K562 (cell line): ENCODE measurements around the gene RNF181. TPM values are rescaled to one million over a fixed set of nuclear protein-coding genes. Genes with fewer than 3 reads are reported as not detected.

Source experiments
- ATAC-seq: fragments of 200-7000 bp; cut with Tn5 transposase; 3 replicates; pipeline ENCODE4 v1.9.1; 2020; ENCODE audit warnings: moderate library complexity
- BruUV-seq: library from RNA; stranded (reverse); fragments of 400-500 nt; replicated peaks from 2 replicates; lab custom pipeline; 2021; lab: Mats Ljungman, UMichigan
- CTCF ChIA-PET: fragments of 300-600 bp; formaldehyde crosslinking; extraction: SDS; loops from one replicate; lab custom pipeline; 2021; ENCODE audit warnings: low intra/inter-chr PET ratio; lab: Yijun Ruan, JAX
- POLR2A ChIA-PET: fragments of 300-600, 350-650 bp; sonication (Branson Sonifier 250); formaldehyde crosslinking; extraction: SDS; loops from one replicate; lab custom pipeline; 2021; ENCODE audit warnings: antibody characterized with exemption, inconsistent platforms; lab: Yijun Ruan, JAX
- DNase-seq, 4 experiments: peaks; one replicate each; pipeline versions ENCODE4 v3.0.0 to v3.0.0-alpha.2; 2011 to 2018; ENCODE audit warnings: low spot score in 3 of 4, mixed read lengths in 3 of 4; ENCODE audit errors: extremely low read depth in 1 of 4
- FAIRE-seq: peaks from 2 replicates; lab custom pipeline; 2011; peaks lifted over from hg19 to GRCh38; lab: Jason Lieb, UNC
- H2AFZ ChIP-seq: 2 replicates; pipeline ENCODE4 v1.6.0; 2011; ENCODE audit warnings: low read depth, low read length, control low read depth, inconsistent platforms
- H3K27ac ChIP-seq: fragments of 200-600 bp; 3 replicates; pipeline ENCODE4 v1.8.0; 2011; ENCODE audit warnings: low read depth, mild to moderate bottlenecking, control low read depth, inconsistent platforms, low read length, moderate library complexity, mixed read lengths; ENCODE audit errors: extremely low read depth
- H3K27me3 ChIP-seq, 2 experiments: fragments of 300-600 bp in 1 of 2; 2 replicates in 1 of 2; 3 replicates in 1 of 2; pipeline versions ENCODE4 v1.6.0 to v1.8.0; 2011; ENCODE audit warnings: inconsistent platforms in 2 of 2, low read length in 2 of 2, mild to moderate bottlenecking in 1 of 2, mixed read lengths in 1 of 2, moderate library complexity in 1 of 2; ENCODE audit not compliant: control insufficient read depth in 2 of 2, insufficient read depth in 2 of 2
- H3K36me3 ChIP-seq: fragments of 300-600 bp; 3 replicates; pipeline ENCODE4 v1.8.0; 2011; ENCODE audit warnings: mild to moderate bottlenecking, low read length, inconsistent platforms; ENCODE audit not compliant: control insufficient read depth, insufficient read depth
- H3K4me1 ChIP-seq, 2 experiments: fragments of 200-600 bp in 1 of 2; replicated peaks in 1 of 2; 2 replicates in 1 of 2; 3 replicates in 1 of 2; pipeline versions ENCODE4 v1.5.1 to v1.8.0; 2011; ENCODE audit warnings: inconsistent platforms in 2 of 2, low read length in 2 of 2, mild to moderate bottlenecking in 1 of 2, mixed read lengths in 1 of 2, moderate library complexity in 1 of 2; ENCODE audit not compliant: control insufficient read depth in 2 of 2, insufficient read depth in 2 of 2
- H3K4me2 ChIP-seq: 2 replicates; pipeline ENCODE4 v1.6.1; 2011; ENCODE audit warnings: low read length, control low read depth, inconsistent platforms, mixed read lengths; ENCODE audit not compliant: insufficient read depth
- H3K4me3 ChIP-seq: fragments of 200-600 bp; sonication (generic), shearing (Covaris generic); 2 replicates; pipeline ENCODE4 v1.5.1; 2016; ENCODE audit warnings: control low read depth, inconsistent platforms
- H3K79me2 ChIP-seq: fragments of 200-600 bp; 3 replicates; pipeline ENCODE4 v1.8.0; 2011; ENCODE audit warnings: low read length, inconsistent platforms; ENCODE audit not compliant: control insufficient read depth, insufficient read depth
- H3K9ac ChIP-seq, 2 experiments: 2 replicates each; pipeline versions ENCODE4 v1.6.0 to v1.6.1; 2011; ENCODE audit warnings: low read depth in 2 of 2, low read length in 2 of 2, control low read depth in 1 of 2, inconsistent platforms in 1 of 2, mild to moderate bottlenecking in 1 of 2, mixed read lengths in 1 of 2; ENCODE audit not compliant: insufficient read depth in 1 of 2
- H3K9me1 ChIP-seq: one replicate; pipeline ENCODE4 v1.6.0; 2011; ENCODE audit warnings: inconsistent platforms, mild to moderate bottlenecking, low read length, moderate library complexity; ENCODE audit not compliant: control insufficient read depth, insufficient read depth
- H3K9me3 ChIP-seq: replicated peaks from 2 replicates; pipeline ENCODE4 v1.5.1; 2011; ENCODE audit warnings: low read depth, low read length, inconsistent platforms; ENCODE audit not compliant: control insufficient read depth, insufficient read depth
- H4K20me1 ChIP-seq: replicated peaks from 2 replicates; pipeline ENCODE4 v1.6.1; 2011; ENCODE audit warnings: low read length, inconsistent platforms, mixed read lengths; ENCODE audit not compliant: control insufficient read depth, insufficient read depth
- POLR2A ChIP-seq: fragments of 450-650 bp; conservative IDR thresholded peaks from 2 replicates; pipeline ENCODE4 v1.6.1; 2016
- POLR2G ChIP-seq: fragments of 200-400 bp; formaldehyde crosslinking; IDR thresholded peaks from 2 replicates; pipeline ENCODE4 v1.6.1; 2017; ENCODE audit warnings: low read depth, mild to moderate bottlenecking, antibody characterized with exemption, low read length, moderate library complexity
- ZNF436 ChIP-seq: fragments of 250-450, 450-650 bp; sonication (Bioruptor Pico); formaldehyde crosslinking; IDR thresholded peaks from 2 replicates; pipeline ENCODE4 v1.7.0; 2020; ENCODE audit warnings: mild to moderate bottlenecking
- WGBS: fragments of 100-300 bp; shearing (Covaris generic); methylation state at CpG from one replicate; pipeline ENCODE4 v1.1.6; 2016; ENCODE audit warnings: low coverage, mixed read lengths; ENCODE audit not compliant: insufficient coverage; ENCODE audit errors: missing lambda C conversion rate; 5-methylcytosine and 5-hydroxymethylcytosine counted together
- in situ Hi-C: fragments of 300-500 bp; cut with MboI; formaldehyde crosslinking; loops from 4 replicates; pipeline ENCODE4 v1.15.0; 2018; ENCODE audit warnings: inconsistent platforms, mixed read lengths
- intact Hi-C: fragments of 100-400 bp; cut with micrococcal nuclease; formaldehyde crosslinking; loops from 2 replicates; pipeline ENCODE4 v1.14.2; 2022
- polyA plus RNA-seq, 8 experiments: library from polyadenylated mRNA; depleted of rRNA in 4 of 8; stranded (reverse) in 5 of 8; unstranded in 3 of 8; fragments of >200 nt; fragmentation: Nextera tagmentation in 2 of 8; fragmentation: Illumina TruSeq in 1 of 8; extraction: Ambion mirVana in 2 of 8; extraction: Trizol in 1 of 8; gene quantifications; 2 replicates each; pipeline versions ENCODE4 v1.2.1 to v1.2.3, GENCODE V29; 2011 to 2014; ENCODE audit warnings: inconsistent platforms in 1 of 8, missing spikeins in 1 of 8
- total RNA-seq, 7 experiments: library from RNA; depleted of rRNA in 6 of 7; stranded (reverse); fragments of >200 nt in 6 of 7; fragmentation: Illumina TruSeq in 2 of 7; extraction: Trizol in 2 of 7; gene quantifications; 2 replicates each; pipeline versions ENCODE4 v1.2.1 to v1.2.3, GENCODE V29; 2011 to 2021; ENCODE audit warnings: low replicate concordance in 1 of 7
- TF ChIP-seq, protein P1 (sequence below): fragments of 200-800 bp; sonication (Bioruptor generic); IDR thresholded peaks from 2 replicates; pipeline ENCODE4 v1.6.1; 2017; ENCODE audit warnings: missing genetic modification characterization, missing compliant biosample characterization

The RNF181 gene
- total and polyA plus RNA-seq, 9 of the 15 experiments (the other 6 are each of a cell fraction or from before 2014, with no cell fraction given): 139 to 492 (median 253) TPM

DNA sequence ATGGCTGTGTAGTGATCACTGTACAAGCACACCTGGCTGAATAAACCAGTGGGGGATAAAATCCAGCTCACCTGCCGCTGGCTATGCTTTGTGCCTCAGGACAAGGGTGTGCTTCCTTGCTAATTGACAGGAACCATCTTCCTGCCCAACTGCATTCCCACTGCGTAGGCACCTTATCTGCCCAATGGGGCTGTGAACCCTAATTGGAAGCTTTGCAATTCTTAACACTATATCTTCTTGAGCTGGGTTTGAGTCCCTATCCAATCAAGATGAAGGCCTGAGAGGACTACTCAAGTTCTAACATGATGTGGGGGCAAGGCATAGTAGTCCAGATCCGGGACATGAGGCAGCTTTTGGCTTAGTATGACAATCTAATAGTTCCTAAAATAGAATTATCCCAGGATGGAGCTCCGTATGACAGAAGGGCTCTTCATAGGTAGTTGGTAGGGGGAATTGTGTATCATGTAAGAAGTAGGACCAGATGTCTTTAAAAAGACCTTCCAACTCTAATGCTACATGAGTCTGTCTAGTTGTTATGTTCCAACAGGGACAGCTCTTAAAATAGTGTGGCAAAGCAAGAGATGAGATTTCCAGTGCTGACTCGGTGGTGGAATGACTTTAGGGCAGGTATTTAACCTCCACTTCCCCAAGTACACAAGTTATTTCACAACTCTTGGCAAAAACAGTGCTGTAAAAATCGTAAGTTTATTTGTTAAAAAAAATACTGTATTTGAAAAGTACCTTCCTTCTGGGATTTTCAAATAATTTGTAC lies 9.2 kb downstream of the RNF181 start:
- Histone ChIP-seq H2AFZ (no peak overlapping the region), H3K9me3 (no peaks in the 10 kb centered on the region), H3K9ac (peak overlapping the region in 1 of 2 experiments; percentile 37; a peak in 1 of 4 replicates), H4K20me1 (no peaks in the 10 kb centered on the region), H3K36me3 (peaks cover 43% of the 10 kb centered on the region; the same call in 2 of the 3 replicates), H3K27me3 (no peaks in the 10 kb centered on the region), H3K4me3 (no peak overlapping the region; the same call in 1 of the 2 replicates), H3K27ac (no peak overlapping the region), H3K4me1 (peaks cover 9 to 31% of the 10 kb centered on the region in 2 experiments; a peak in 4 of 5 replicates), H3K4me2 (peak overlapping the region; percentile 22; the same call in 1 of the 2 replicates), H3K79me2 (peaks cover 31% of the 10 kb centered on the region; the same call in 2 of the 3 replicates), H3K9me1 (no peaks in the 10 kb centered on the region)
- intact Hi-C loops (loop anchor here (5.0 kb wide), 1 partner anchor 182 kb away; no protein-coding TSS in a partner anchor), in situ Hi-C loops (no loop called here)
- no peak for FAIRE-seq
- 48% methylated on average over 6 of the region's 6 CpGs for WGBS
- DNase-seq: no peak
- ChIA-PET POLR2A (interaction anchor here (0.6 to 5.5 kb wide), 11 partner anchors 9 to 107 kb away, joined by 3 to 31 read pairs (median 4); partner anchors contain the start of genes MAT2A, RNF181 and USP39), CTCF (interaction anchor here (0.7 kb wide), 1 partner anchor 44 kb away, joined by 3 read pairs; the partner anchor contains the start of gene GGCX)
- TF ChIP-seq, protein P1, sequence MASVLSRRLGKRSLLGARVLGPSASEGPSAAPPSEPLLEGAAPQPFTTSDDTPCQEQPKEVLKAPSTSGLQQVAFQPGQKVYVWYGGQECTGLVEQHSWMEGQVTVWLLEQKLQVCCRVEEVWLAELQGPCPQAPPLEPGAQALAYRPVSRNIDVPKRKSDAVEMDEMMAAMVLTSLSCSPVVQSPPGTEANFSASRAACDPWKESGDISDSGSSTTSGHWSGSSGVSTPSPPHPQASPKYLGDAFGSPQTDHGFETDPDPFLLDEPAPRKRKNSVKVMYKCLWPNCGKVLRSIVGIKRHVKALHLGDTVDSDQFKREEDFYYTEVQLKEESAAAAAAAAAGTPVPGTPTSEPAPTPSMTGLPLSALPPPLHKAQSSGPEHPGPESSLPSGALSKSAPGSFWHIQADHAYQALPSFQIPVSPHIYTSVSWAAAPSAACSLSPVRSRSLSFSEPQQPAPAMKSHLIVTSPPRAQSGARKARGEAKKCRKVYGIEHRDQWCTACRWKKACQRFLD (CRISPR knock-in tag): no peak
- TF ChIP-seq POLR2G (0 out of 2 replicates have a peak, but pooled peaks have one; percentile 15), ZNF436 (0 out of 2 replicates have a peak, but pooled peaks have one; percentile 31), POLR2A (0 out of 2 replicates have a peak, but pooled peaks have one; percentile 22)
- no TSS peak for BruUV-seq
- ATAC-seq: no peak
